Ishikawa (cell line): ENCODE results near the gene MEGF11.

Experiments
- CEBPB ChIP-seq: IDR thresholded peaks from 2 replicates; pipeline ENCODE4 v1.6.1; 2012
- CREB1 ChIP-seq: IDR thresholded peaks from 2 replicates; pipeline ENCODE4 v1.6.1; 2012; ENCODE audit warnings: low read depth
- EP300 ChIP-seq: IDR thresholded peaks from 2 replicates; pipeline ENCODE4 v1.6.1; 2012; ENCODE audit warnings: borderline replicate concordance
- MAX ChIP-seq: IDR thresholded peaks from 2 replicates; pipeline ENCODE4 v1.6.1; 2012
- NFIC ChIP-seq: IDR thresholded peaks from 2 replicates; pipeline ENCODE4 v1.6.1; 2012
- REST ChIP-seq: IDR thresholded peaks from 2 replicates; pipeline ENCODE4 v1.6.1; 2012; ENCODE audit warnings: low read depth, mild to moderate bottlenecking
- TAF1 ChIP-seq: IDR thresholded peaks from 2 replicates; pipeline ENCODE4 v1.6.1; 2012; ENCODE audit warnings: low read depth, mild to moderate bottlenecking
- TCF12 ChIP-seq: IDR thresholded peaks from 2 replicates; pipeline ENCODE4 v1.6.1; 2012; ENCODE audit warnings: low read depth
- YY1 ChIP-seq: IDR thresholded peaks from 2 replicates; pipeline ENCODE4 v1.6.1; 2012; ENCODE audit warnings: low read depth

DNA sequence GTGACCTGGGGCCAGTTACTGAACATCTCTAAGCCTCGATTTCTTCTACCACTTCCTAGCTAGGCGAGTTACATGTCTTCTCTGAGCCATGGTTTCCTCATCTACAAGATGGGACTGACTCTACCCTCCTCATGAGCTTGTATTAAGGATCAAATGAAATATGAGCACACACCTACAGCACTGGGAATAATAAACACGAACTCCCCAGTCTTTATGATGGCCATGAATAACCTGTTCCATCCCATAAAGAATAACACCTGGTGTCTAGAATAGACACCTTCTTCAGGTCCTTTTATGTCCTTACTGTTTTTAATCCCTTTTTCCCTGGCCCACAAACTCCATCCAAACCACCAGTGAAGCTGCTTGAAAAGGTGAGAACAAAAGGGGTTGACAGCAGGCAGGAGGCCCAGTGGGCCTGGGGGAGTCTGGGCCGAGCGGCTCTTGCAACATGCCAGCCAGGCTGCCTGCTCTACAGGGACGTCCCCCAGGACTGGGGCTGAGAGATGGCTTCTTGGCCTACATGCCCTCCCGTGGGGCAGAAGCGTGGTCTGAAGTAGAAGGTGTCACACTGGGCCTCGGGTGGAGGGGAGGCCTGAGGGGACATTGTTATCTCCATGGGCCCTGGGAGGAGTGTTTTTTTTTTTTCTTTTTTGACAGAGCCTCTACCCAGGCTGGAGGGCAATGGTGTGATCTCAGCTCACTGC, 206.1 kb downstream of the MEGF11 start:
- no peak for TF ChIP-seq EP300
- TF ChIP-seq MAX: no peak
- no peak for TF ChIP-seq NFIC
- no peak for TF ChIP-seq TAF1
- no peak for TF ChIP-seq YY1
- TF ChIP-seq TCF12: no peak
- no peak for TF ChIP-seq CEBPB
- no peak for TF ChIP-seq CREB1
- no peak for TF ChIP-seq REST
